ENCODE data around the gene COL11A1.
"Not testable (repeated sequence)": the region's sequence is repeated elsewhere in the genome, so short reads cannot be mapped to it uniquely, and the experiment has no call there.

COL11A1 gene

GRCh38 chr1:102836991-102837390 lies 271.3 kb downstream of the COL11A1 start:
- no peak for DNase-seq (ENCODE audit: low read depth)

DNA sequence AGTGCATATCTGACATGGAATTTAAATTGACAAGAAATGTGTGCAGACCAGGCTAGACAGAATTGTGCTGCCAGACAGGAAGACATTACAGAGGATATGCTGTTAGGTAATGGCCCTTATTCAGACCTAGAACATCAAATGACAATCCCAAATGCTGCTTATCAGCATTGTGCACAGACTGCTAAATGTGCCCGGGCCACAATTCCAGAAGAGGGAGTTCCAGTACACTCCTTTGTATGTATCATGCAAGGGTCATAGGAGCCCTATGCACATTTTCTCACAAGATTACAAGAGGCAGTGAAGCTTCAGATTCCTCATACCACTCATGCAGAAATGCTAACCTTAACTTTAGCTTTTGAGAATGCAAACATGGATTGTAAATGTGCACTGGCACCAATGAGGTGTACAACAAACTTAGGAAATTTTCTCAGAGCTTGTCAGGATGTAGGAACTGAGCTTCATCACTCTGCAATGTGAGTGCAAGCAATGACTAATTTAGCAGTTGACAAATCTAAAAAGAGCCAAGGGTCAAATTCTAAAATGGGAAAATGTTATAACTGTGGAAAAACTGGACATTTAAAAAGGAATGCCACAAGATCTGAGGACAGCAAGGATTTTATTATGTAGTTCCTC lies 273.5 kb downstream of the COL11A1 start:
- DNase-seq (ENCODE audit: low read depth) = no peak

- DNase-seq (ENCODE audit: low read depth) = no peak
These were observed 275.2 kb downstream of the COL11A1 start for GRCh38 chr1:102833151-102833550.

DNA sequence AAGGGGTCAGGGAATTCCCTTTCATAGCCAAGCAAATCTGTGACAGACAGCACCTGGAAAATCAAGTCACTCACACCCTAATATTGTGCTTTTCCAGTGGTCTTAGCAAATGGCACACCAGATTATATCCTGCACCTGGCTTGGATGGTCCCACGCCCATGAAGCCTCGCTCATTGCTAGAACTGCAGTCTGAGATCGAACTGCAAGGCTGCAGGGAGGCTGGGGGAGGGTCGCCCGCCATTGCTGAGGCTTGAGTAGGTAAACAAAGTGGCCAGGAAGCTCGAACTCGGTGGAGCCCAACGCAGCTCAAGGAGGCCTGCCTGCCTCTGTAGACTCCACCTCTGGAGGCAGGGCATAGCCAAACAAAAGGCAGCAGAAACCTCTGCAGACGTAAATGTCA lies 281.6 kb downstream of the COL11A1 start:
- DNase-seq (ENCODE audit: low read depth) = not testable (repeated sequence)

Data from T follicular helper cell (primary cell).